Middle frontal gyrus (tissue), 1 donor: ENCODE results near the gene ACIN1.

Experiments used
- DNase-seq: peaks from one replicate; pipeline ENCODE4 v3.0.0-alpha.2; 2015; ENCODE audit warnings: low spot score; ENCODE audit errors: extremely low spot score

Gene ACIN1

GRCh38 chr14:23043145-23043544 is 51.8 kb downstream of the ACIN1 start:
- no peak for DNase-seq

- no peak for DNase-seq
These were observed 52.6 kb downstream of the ACIN1 start, which contains the start of gene PSMB11 for GRCh38 chr14:23042162-23042965. PSMB11 (plus strand) TSS chr14:23042212; CDS start chr14:23042226, 14 bp downstream.

GRCh38 chr14:23041729-23042128 is 53.2 kb downstream of the ACIN1 start:
- DNase-seq: no peak

- DNase-seq: no peak
These were observed 54.8 kb downstream of the ACIN1 start for GRCh38 chr14:23040100-23040499.

GRCh38 chr14:23035303-23036144 is 59.4 kb downstream of the ACIN1 start:
- no peak for DNase-seq

GRCh38 chr14:23034498-23035302 is 60.2 kb downstream of the ACIN1 start, which contains the start of gene PSMB5:
PSMB5 (minus strand) TSS chr14:23034900; CDS start chr14:23034881, 19 bp downstream.
- DNase-seq: peak; percentile 89

- no peak for DNase-seq
These were observed 61.0 kb downstream of the ACIN1 start for GRCh38 chr14:23033801-23034497.

GRCh38 chr14:23033251-23033727 is 61.6 kb downstream of the ACIN1 start:
- DNase-seq: no peak

- DNase-seq: no peak
These were observed 64.0 kb downstream of the ACIN1 start for GRCh38 chr14:23030936-23031335.

- no peak for DNase-seq
These were observed 66.1 kb downstream of the ACIN1 start for GRCh38 chr14:23028799-23029198.

GRCh38 chr14:23025151-23025814 is 69.7 kb downstream of the ACIN1 start:
- DNase-seq: no peak

GRCh38 chr14:23024612-23025075 is 70.3 kb downstream of the ACIN1 start:
- no peak for DNase-seq

- no peak for DNase-seq
These were observed 71.2 kb downstream of the ACIN1 start for GRCh38 chr14:23023795-23024152.

- no peak for DNase-seq
These were observed 71.7 kb downstream of the ACIN1 start for GRCh38 chr14:23023022-23023794.

GRCh38 chr14:23021889-23022442 is 73.0 kb downstream of the ACIN1 start:
- no peak for DNase-seq

- DNase-seq: no peak
These were observed 73.5 kb downstream of the ACIN1 start for GRCh38 chr14:23021434-23021833.

- no peak for DNase-seq
These were observed 74.5 kb downstream of the ACIN1 start for GRCh38 chr14:23020143-23021128.

GRCh38 chr14:23018107-23018506 is 76.8 kb downstream of the ACIN1 start:
- no peak for DNase-seq
